GM19455 (cell line): ENCODE measurements around the gene KCNQ1OT1.
"Not testable (repeated sequence)": the region's sequence is repeated elsewhere in the genome, so short reads cannot be mapped to it uniquely, and the experiment has no call there.

Experiments
- ATAC-seq: cut with Tn5 transposase; IDR thresholded peaks from one replicate; pipeline ENCODE4 v1.9.1; 2021; ENCODE audit not compliant: unreplicated experiment

The KCNQ1OT1 gene

GRCh38 chr11:2655016-2655719 is 44.6 kb downstream of the KCNQ1OT1 start:
- no peak for ATAC-seq

- no peak for ATAC-seq
These were observed 45.7 kb downstream of the KCNQ1OT1 start for GRCh38 chr11:2653930-2654739.

GRCh38 chr11:2653198-2653551 is 46.6 kb downstream of the KCNQ1OT1 start:
- ATAC-seq: no peak

- no peak for ATAC-seq
These were observed 47.2 kb downstream of the KCNQ1OT1 start for GRCh38 chr11:2652333-2653197.

GRCh38 chr11:2651826-2652271 is 47.9 kb downstream of the KCNQ1OT1 start:
- no peak for ATAC-seq

- ATAC-seq: no peak
These were observed 48.7 kb downstream of the KCNQ1OT1 start for GRCh38 chr11:2651054-2651617.

GRCh38 chr11:2650343-2650867 is 49.4 kb downstream of the KCNQ1OT1 start:
- ATAC-seq: no peak

- ATAC-seq: no peak
These were observed 49.9 kb downstream of the KCNQ1OT1 start for GRCh38 chr11:2649848-2650247.

- ATAC-seq: no peak
These were observed 50.4 kb downstream of the KCNQ1OT1 start for GRCh38 chr11:2649400-2649799.

GRCh38 chr11:2647953-2648352 is 51.8 kb downstream of the KCNQ1OT1 start:
- ATAC-seq: no peak

- ATAC-seq: no peak
These were observed 52.6 kb downstream of the KCNQ1OT1 start for GRCh38 chr11:2647167-2647566.

GRCh38 chr11:2645779-2646118 is 54.0 kb downstream of the KCNQ1OT1 start:
- no peak for ATAC-seq

- ATAC-seq: no peak
These were observed 54.7 kb downstream of the KCNQ1OT1 start for GRCh38 chr11:2644844-2645778.

- ATAC-seq: no peak
These were observed 56.0 kb downstream of the KCNQ1OT1 start for GRCh38 chr11:2643746-2644145.

GRCh38 chr11:2641623-2642022 is 58.2 kb downstream of the KCNQ1OT1 start:
- ATAC-seq: no peak

- not testable (repeated sequence) for ATAC-seq
These were observed 60.0 kb downstream of the KCNQ1OT1 start for GRCh38 chr11:2639763-2640162.

- ATAC-seq: no peak
These were observed 68.6 kb downstream of the KCNQ1OT1 start for GRCh38 chr11:2631161-2631560.

GRCh38 chr11:2630679-2631078 is 69.1 kb downstream of the KCNQ1OT1 start:
- ATAC-seq: no peak

- ATAC-seq: no peak
These were observed 74.6 kb downstream of the KCNQ1OT1 start for GRCh38 chr11:2625183-2625582.

- ATAC-seq: no peak
These were observed 77.9 kb downstream of the KCNQ1OT1 start for GRCh38 chr11:2621894-2622293.
